HG03520 (cell line): ENCODE results near the gene DNAAF5.

ENCODE experiments used
- ATAC-seq: cut with Tn5 transposase; IDR thresholded peaks from one replicate; pipeline ENCODE4 v1.9.1; 2021; ENCODE audit warnings: mild to moderate bottlenecking, moderate library complexity; ENCODE audit not compliant: unreplicated experiment

DNAAF5 gene

GRCh38 chr7:763762-764161, 37.3 kb downstream of the DNAAF5 start:
- no peak for ATAC-seq

DNA sequence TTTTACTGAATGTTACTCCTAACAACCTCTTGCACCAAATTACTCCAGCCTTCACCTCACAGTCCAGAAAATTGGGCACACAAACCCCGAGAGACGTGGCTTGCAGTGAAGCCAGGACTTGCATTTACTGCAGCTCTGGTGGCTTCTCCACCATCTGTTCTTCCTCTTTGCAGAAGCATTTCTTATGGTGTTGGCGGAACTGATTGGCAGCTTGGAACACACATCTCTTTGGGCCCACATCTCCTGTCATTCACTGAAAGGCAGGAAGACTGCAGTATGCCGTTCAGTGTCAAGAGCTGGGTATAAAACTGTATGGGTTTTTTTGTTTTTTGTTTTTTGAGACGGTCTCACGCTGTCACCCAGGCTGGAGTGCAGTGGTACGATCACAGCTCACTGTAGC, 38.9 kb downstream of the DNAAF5 start:
- ATAC-seq = no peak

GRCh38 chr7:767580-767940, 41.1 kb downstream of the DNAAF5 start:
- ATAC-seq = no peak

DNA sequence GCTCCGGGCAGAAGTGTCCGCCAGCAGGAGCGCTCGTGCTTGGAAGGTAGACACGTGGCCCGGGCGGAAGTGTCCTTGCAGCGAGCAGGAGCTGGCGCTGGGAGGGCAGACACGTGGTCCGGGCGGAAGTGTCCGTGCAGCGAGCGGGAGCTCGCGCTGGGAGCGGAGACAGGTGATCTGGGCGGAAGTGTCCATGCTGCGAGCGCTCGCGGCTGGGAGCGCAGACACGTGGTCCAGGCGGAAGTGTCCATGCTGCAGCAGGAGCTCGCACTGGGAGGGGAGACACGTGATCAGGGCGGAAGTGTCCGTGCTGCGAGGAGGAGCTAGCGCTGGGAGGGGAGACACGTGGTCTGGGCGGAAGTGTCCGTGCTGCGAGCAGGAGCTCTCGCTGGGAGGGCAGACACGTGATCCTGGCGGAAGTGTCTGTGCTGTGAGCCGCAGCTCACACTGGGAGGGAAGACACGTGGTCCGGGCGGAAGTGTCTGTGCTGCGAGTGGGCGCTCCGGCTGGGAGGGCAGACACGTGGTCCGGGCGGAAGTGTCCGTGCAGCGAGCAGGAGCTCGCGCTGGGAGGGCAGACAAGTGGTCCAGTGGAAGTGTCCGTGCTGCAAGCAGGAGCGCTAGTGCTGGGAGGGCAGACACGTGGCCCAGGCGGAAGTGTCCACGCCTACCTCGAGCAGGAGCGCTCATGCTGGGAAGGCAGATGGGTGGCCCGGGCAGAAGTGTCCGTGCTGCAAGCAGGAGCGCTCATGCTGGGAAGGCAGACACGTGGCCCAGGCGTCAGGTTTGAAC, 41.6 kb downstream of the DNAAF5 start:
- ATAC-seq = no peak

DNA sequence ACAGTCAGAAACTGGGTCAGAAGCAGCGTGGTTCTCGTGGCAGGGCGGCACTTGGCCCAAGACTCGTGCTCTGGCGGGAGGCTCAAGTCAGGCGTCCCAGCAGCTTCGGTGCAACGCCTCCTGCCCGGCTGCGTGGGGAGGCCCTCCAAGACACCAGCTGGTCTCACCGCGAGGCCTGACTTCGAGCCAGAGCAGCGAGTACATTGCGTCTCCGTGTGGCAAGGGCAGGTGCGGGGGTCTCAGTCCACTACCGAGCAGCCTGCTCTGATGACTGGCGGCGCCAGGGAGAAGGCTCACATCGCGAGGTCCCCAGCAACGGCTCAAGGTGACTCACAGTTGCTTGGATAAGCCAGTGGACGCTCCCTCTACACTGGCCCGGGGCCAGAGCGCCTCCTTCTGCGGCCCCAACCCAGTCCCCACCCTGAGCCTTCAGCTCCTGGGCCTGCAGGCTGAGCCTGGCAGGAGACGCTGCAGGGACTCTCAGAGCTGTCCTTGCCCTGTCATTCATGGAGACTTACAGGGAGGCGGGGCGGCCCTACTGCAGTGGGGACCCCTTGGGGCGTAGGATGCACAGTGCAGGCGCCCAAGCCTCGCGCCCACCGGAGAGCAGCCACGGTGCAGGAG, 42.5 kb downstream of the DNAAF5 start:
- ATAC-seq = no peak

DNA sequence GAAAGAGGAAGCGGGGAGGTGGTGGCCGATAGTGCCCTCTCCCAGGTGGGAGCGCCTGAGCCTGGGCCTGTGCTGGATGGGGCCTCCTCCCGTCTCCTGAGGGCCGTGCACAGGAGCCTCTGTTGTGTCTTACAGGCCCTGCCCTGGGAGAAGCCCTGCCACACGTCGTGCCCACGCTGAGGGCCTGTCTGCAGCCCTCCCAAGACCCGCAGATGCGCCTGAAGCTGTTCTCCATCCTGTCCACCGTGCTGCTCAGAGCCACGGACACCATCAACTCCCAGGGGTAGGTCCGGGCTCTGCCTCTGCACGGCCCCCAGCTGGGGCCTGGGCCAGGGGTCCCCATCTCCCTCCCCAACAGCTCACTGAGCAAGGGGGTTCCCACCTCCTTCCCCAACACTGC, 43.8 kb downstream of the DNAAF5 start:
- no peak for ATAC-seq

DNA sequence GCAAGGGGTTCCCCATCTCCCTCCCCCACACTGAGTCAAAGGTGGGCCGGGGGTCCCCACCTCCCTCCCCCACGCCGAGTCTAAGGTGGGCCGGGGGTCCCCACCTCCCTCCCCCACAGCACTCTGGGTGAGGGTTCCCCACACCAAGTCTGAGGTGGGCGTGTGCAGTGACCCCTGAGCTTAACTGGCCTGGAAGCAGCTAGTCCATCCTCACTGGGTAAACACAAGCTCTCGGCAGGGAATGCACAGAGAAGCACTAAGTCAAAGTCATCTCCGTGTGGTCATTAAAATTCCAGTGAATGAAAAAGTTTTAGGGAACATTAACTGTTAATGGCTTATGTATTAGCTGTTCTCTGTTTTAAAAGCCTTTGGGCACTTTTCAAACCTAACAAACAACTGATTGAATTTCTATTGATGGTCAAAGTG, 44.3 kb downstream of the DNAAF5 start:
- no peak for ATAC-seq

DNA sequence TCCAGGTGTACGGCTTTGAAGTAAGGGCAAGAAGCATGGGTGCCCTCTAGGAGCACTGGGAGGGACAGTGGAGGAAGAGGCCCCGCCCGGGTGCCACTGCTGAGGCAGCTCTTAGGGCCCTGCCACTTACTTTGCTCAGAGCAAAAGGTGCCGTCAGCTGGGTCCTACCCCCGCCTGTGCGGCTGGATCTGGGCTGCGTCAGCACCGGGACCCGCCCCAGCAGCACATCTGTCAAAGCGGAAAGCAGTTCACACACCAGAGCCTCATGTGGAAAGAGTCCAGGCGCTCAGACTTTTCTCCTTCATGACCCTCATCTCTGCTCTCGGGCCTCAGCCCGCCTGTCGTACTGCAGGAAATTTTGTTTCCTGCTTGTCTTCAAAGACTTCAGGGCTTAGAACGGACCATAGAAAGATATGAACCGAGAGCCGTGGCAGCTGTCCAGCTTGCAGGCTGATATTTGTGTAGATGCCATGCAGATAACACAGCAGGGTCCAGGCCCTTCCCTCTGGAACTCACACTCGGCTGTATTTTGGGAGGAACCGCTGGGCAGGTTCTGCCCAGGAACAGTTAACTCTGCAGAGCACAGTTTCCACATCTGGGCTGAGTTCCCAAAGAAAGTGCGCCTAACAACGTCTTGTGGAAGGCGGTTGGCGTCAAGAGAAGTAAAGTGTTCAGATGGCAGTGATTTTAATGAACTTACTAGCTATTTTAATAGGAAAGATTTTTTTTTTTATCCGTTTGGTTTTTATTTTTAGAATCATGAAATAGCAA, 44.9 kb downstream of the DNAAF5 start:
- no peak for ATAC-seq

DNA sequence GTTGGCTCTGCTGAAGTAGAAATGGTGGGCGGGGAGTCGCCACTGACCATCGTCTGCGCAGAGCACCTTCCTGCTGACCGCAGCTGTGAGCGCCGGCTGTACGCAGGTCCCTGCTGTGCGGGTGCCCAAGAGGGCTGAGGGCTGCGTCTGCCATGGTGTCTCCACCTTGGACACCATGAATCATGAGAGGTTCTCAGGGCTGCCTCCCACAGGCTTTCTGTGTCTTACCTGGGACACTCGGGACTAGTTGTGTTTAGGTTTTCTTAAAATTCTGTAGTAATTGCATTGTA, 45.5 kb downstream of the DNAAF5 start:
- ATAC-seq = no peak

DNA sequence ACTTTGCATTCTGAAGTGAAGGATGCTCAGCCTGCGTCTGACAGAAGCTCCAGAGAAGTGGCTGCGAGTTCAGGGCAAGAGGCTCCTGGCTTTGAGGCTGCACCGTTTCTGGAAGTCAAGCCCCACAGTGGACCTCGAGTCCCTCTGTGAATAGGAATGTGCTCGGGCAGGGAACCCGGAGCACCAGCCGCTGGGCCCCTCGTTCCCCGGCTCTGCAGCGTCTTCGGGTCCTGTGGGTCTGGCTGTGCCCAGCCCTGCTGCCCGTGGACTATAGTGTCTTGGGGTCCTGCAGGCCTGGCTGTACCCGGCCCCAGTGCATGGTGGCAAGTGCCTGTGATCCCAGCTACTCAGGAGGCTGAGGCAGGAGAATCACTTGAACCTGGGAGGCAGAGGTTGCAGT, 45.9 kb downstream of the DNAAF5 start:
- ATAC-seq = no peak

GRCh38 chr7:772861-773621, 46.5 kb downstream of the DNAAF5 start:
- ATAC-seq = no peak

DNA sequence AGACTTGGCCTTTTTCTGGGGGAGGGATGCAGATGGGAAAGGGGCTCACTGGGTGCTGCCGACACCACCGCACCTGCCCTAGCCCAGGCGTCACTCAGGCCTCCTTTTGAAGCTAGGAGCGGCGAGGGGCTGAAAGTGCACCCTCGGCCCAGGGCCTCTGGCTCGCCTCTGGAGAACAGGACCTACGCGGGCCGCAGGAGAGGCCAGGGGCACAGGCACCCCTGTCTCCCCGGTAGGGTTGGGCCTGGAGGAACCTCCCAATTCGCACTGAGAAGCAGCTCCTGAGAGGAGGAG, 47.1 kb downstream of the DNAAF5 start:
- ATAC-seq = no peak

DNA sequence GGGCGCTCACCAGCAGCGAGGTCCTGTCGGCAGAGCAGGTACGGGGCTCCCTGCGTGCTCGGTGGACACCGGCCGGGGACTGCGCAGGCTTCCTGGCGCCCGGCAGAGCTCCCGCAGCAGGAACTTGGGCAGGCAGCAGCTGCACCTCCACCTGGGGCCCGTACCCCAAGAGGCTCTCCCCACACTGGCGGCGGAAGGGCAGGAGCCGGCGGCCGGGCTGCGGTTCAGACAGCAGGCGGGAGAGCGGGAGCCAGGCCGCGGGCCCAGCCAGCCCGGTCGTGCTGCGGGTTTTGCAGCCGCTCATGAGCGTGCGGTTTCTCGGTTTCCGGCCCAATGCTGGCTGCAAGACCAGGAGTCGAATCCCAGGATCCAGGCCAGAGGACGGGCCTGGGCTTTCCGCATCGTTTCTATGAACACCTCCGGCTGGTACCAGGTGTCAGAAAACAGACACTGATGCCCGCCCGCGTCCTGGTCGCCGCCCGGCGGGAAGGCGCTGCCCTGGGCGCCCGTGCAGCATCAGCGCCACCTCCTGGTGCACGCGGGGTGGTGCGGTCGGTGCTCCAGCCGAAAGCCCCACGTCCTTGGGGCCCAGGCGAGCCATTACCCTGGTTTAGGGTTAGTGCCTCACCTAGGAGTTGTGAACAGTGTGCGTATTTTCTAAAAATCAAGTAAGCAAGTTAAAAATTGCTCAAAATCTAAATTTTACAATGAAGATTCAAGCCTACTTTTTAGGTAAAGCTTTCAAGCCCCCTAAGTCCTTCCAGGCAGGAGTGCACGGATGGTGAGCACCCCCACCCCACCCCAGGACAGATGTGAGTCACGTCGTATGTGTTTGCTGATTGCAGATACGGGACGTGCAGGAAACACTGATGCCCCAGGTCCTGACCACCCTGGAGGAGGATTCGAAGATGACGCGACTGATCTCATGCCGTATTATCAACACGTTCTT, 47.9 kb downstream of the DNAAF5 start:
- ATAC-seq = peak; percentile 46

DNA sequence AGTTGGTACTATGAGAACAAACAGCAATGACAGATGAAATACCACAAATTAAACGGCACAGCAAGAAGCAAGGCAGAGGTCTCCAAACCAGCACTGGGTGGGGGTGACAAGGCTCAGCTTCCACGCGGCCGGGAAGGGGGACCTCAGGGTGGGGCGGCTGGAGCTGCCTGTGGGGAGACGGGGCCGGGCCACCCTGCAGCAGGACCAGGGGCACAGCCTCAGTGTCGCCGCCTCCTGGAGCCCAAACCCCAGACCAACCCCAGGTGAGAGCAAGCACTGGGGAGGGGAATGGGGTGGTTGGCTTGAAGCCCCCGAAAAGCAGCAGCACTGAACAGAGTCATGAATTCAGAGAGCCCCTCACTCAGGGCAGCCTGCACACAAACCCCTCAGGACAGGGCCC, 49.9 kb downstream of the DNAAF5 start:
- no peak for ATAC-seq

DNA sequence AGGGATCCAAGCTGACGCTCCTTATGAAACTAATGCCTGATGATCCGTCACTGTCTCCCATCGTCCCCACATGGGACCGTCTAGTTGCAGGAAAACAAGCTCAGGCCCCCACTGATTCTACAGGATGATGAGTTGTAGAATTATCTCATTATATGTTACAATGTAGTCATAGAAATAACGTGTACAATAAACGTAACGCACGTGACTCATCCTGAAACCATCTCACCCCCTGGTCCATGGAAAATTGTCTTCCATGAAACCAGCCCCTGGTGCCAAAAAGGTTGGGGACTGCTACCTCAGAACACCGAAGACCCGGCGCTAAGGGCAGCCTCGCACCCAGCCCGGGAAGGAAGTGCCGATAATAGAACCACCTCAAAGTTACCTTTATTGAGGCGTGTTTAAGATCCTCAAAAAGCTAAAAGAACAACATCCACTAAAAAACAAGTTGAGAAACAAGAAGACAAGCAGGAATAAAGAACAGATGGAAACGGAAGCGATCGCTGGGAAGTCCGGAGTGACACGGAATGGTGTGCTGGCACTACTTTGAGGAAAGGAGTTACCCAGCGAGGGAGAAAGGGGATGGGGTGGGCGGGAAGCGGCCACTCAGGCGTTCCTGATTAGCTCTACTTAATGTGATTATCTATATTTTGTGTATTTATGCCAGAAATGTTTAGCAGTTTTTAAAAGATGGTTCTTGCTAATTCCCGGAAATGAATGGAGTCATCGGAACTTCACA, 50.7 kb downstream of the DNAAF5 start:
- ATAC-seq = no peak

DNA sequence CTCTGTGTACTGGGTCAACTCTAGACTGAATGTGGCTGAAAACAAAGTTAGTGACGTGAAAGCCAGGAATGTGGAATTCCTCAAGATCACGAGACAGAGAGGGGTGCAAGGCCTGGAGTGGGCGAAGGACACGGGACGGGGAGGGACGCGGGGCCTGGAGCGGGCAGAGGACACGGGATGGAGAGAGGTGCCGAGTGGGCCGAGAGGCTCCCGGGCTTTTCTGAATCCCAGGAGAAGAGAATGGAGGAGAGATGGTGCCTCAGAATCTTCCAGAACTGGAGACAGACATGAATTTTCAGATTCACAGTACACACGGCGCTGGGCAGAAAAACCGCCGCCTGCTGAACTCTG, 51.2 kb downstream of the DNAAF5 start:
- ATAC-seq = no peak

GRCh38 chr7:778271-778967, 51.9 kb downstream of the DNAAF5 start:
- no peak for ATAC-seq

GRCh38 chr7:778968-779451, 52.5 kb downstream of the DNAAF5 start:
- no peak for ATAC-seq

GRCh38 chr7:779480-779879, 53.0 kb downstream of the DNAAF5 start:
- no peak for ATAC-seq
